HG03354 (cell line): ENCODE data around the gene ZFAND6.
"Not testable (repeated sequence)": the region's sequence is repeated elsewhere in the genome, so short reads cannot be mapped to it uniquely, and the experiment has no call there.

ENCODE experiments used
- ATAC-seq: cut with Tn5 transposase; IDR thresholded peaks from one replicate; pipeline ENCODE4 v1.9.1; 2021; ENCODE audit warnings: mild to moderate bottlenecking; ENCODE audit not compliant: unreplicated experiment, poor library complexity, severe bottlenecking

Gene ZFAND6

GRCh38 chr15:80127911-80128310, 68.4 kb downstream of the ZFAND6 start:
- ATAC-seq, result no peak

- no peak for ATAC-seq
Measured at GRCh38 chr15:80132382-80132781, 72.9 kb downstream of the ZFAND6 start.

GRCh38 chr15:80136854-80137253, 77.4 kb downstream of the ZFAND6 start:
- no peak for ATAC-seq

- no peak for ATAC-seq
Measured at GRCh38 chr15:80138961-80139360, 79.5 kb downstream of the ZFAND6 start.

GRCh38 chr15:80140909-80141308, 81.4 kb downstream of the ZFAND6 start:
- ATAC-seq, result no peak

- no peak for ATAC-seq
Measured at GRCh38 chr15:80141916-80142598, 82.6 kb downstream of the ZFAND6 start.

GRCh38 chr15:80142646-80143045, 83.2 kb downstream of the ZFAND6 start:
- no peak for ATAC-seq

- ATAC-seq, result no peak
Measured at GRCh38 chr15:80151148-80151547, 91.7 kb downstream of the ZFAND6 start.

GRCh38 chr15:80151576-80151975, 92.1 kb downstream of the ZFAND6 start:
- no peak for ATAC-seq

- peak; percentile 64 for ATAC-seq
Measured at GRCh38 chr15:80152180-80152895, 92.9 kb downstream of the ZFAND6 start.

- ATAC-seq, result peak; percentile 67
Measured at GRCh38 chr15:80152896-80153876, 93.7 kb downstream of the ZFAND6 start, which contains the start of gene FAH. TSS of gene FAH (plus strand) at chr15:80152999. CDS start at chr15:80153055, 56 bp downstream.

GRCh38 chr15:80153900-80154299, 94.4 kb downstream of the ZFAND6 start:
- ATAC-seq, result no peak

- ATAC-seq, result no peak
Measured at GRCh38 chr15:80154336-80154735, 94.9 kb downstream of the ZFAND6 start.

- no peak for ATAC-seq
Measured at GRCh38 chr15:80155001-80155377, 95.5 kb downstream of the ZFAND6 start.

GRCh38 chr15:80155378-80156175, 96.1 kb downstream of the ZFAND6 start:
- not testable (repeated sequence) for ATAC-seq

GRCh38 chr15:80156176-80156720, 96.8 kb downstream of the ZFAND6 start:
- no peak for ATAC-seq

- ATAC-seq, result no peak
Measured at GRCh38 chr15:80157215-80157614, 97.7 kb downstream of the ZFAND6 start.

- no peak for ATAC-seq
Measured at GRCh38 chr15:80159301-80159700, 99.8 kb downstream of the ZFAND6 start.
